GM12865 (cell line): ENCODE results near the gene EIPR1.

ENCODE experiments used
- DNase-seq: peaks from one replicate; pipeline ENCODE4 v3.0.0; 2010; ENCODE audit warnings: low read depth
- H3K4me3 ChIP-seq: 2 replicates; pipeline ENCODE4 v1.5.1; 2011; ENCODE audit warnings: mild to moderate bottlenecking, low read depth, low read length, control low read depth
- TF ChIP-seq, protein P1 (sequence below): IDR thresholded peaks from 2 replicates; pipeline ENCODE4 v1.5.1; 2011; ENCODE audit warnings: low read length, control low read depth, low read depth, inconsistent platforms; ENCODE audit not compliant: insufficient read depth; ENCODE audit errors: missing control alignments

EIPR1 gene

DNA sequence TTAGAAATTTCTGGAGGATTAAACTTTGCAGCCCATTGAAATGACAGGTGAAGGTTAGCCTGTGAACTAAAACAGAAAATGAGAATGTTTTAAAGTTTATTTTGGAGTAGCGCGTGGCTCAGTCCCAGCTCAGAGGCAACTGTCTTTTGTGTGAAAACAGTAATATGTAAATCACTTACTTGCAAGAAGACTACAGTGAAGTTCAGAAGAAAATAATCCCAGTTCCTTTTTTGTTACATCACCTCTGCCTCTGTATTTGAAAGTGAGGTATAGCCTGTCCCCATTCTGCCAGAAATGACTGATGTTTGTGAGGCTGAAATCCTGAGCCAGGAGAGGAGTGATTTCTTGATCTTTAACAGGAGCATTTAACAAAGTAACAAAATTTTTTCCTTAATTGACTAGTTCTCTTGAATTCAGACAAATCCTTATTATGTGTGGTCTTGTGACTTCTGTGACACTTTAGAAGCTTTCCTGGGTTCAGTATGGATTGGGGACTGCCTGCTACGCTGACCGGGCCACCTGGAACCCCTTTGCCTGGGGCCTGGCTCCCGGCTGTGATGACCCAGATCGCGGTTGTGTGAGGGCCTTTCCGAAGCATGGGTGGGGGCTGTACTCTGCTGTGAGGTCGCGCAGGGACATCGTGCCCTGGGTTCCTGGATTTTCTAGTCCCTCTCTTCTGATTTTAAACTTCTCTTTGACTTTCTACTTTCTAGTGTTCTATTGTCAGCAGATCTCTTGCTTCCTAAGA lies 26.1 kb upstream of the EIPR1 start:
- H3K4me3 ChIP-seq: peak overlapping the region; percentile 18; the same call in 1 of the 2 replicates
- TF ChIP-seq, protein P1, sequence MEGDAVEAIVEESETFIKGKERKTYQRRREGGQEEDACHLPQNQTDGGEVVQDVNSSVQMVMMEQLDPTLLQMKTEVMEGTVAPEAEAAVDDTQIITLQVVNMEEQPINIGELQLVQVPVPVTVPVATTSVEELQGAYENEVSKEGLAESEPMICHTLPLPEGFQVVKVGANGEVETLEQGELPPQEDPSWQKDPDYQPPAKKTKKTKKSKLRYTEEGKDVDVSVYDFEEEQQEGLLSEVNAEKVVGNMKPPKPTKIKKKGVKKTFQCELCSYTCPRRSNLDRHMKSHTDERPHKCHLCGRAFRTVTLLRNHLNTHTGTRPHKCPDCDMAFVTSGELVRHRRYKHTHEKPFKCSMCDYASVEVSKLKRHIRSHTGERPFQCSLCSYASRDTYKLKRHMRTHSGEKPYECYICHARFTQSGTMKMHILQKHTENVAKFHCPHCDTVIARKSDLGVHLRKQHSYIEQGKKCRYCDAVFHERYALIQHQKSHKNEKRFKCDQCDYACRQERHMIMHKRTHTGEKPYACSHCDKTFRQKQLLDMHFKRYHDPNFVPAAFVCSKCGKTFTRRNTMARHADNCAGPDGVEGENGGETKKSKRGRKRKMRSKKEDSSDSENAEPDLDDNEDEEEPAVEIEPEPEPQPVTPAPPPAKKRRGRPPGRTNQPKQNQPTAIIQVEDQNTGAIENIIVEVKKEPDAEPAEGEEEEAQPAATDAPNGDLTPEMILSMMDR: no peak
- peak; percentile 81 for DNase-seq

DNA sequence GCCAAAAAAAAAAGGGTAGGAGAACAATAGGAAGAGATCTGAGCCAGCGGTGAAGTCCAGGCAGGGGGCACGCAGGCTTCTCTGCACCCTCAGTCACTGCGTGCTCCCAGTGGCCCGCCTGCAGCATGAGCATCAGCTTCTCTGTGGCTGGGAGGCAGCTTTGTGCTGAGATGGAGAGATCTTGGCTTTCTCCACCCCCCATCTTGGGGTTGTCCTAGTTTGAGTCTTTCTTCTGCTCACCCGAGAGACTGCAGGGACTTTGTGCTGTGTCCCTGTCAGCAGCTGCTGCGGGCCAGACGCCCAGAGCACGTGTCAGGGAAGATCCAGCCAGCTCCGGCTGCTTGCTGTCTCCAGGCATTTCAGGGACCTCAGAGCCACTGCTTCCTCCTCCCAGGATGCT lies 22.2 kb upstream of the EIPR1 start:
- TF ChIP-seq, protein P1: no peak
- H3K4me3 ChIP-seq: no peak overlapping the region
- no peak for DNase-seq

DNA sequence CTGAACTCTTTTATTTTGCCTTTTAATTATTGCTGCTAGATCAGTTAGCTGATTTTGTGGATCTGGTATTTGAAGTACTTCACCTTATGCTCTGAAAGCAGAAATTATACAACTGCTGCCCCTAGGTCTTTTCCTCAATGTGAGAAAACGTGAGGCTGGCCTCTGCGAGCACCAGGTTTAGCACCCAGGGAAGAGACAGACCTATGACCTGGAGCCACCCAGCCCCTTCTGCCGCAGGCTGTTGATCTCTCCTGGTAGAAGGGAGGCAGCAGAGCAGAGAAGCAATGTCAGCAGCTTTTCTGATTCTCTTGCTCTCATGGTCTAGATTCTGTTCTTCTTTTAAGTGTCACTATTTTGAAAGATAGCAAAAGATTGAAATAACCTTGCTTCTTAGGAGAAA lies 21.8 kb upstream of the EIPR1 start:
- no peak for DNase-seq
- H3K4me3 ChIP-seq: no peak overlapping the region

DNA sequence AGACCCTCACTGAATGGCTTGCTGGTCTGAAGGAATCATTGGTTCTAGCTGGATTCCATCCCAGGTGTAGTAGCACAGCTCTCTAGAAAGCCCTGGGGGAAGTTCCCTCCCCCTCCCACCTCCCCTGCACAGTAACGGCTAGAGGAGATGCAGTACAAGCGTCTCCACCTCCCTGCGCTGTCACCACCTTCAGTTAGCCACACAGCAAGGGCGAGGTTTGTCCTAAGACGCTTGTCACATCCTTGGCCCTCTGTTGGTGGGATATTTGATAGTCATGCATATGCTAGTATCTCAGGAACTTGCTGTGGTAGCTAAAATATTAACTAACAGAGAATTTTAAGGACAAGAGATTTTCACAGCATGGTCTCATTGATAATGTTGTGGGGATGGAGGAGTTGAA lies 21.2 kb upstream of the EIPR1 start:
- DNase-seq: no peak
- no peak overlapping the region for H3K4me3 ChIP-seq
- TF ChIP-seq, protein P1: no peak

More for the DNA sequence above, 21.8 kb upstream of the EIPR1 start:
- TF ChIP-seq, protein P1: no peak

DNA sequence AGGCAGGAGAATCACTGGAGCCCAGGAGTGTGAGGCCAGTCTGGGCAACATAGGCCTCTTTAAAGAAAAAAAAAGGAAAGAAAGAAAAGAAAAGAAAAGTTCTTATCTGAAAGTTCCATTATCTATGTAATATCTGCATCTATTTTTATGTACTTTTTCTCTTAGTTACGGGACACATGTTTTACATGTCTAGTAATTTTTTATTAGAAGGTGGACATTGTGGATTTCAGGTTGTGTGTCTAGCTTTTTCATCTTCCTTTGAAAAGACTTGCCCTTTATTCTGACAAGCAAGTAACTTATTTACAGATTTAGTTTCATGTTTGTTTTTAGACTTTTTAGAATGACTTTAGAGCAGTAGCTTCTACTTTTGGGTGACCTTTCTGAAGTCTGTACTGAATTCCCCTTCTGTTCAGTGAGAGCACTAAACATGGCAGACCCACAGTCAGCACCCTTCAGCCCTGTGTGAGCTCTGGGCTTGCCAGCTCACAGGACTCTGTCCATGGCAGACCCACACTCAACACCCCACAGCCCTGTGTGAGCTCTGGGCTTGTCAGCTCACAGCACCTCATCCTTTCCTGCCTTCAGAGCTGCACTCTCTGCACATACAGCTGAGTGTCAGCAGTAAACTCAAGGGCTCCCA lies 19.4 kb upstream of the EIPR1 start:
- TF ChIP-seq, protein P1: no peak
- no peak for DNase-seq
- no peak overlapping the region for H3K4me3 ChIP-seq

DNA sequence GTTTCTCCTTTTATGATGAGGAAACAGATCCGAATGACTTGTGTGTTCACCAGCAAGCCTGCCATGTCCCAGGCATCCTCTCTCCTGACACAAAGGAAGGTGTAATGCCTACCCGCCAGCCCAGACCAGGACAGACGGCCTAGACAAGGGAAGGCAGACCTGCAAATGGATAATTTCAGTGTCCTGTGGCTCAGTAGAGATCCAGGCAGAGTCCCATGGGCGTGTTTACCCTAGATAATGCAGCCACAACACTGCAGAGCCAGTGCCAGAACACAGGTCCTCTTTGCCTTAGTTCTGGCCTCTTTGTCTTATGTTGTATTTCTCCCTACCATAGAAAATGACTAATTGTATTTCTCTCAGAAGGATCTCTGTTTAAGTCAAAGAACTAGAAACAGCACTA lies 14.6 kb upstream of the EIPR1 start:
- no peak overlapping the region for H3K4me3 ChIP-seq
- no peak for DNase-seq
- TF ChIP-seq, protein P1: no peak
